SKM-1 (cell line): ENCODE results near the gene RNF213.

Experiments used
- DNase-seq: peaks from one replicate; lab custom pipeline; 2025; ENCODE audit not compliant: unreplicated experiment; lab: John Stamatoyannopoulos, UW

The RNF213 gene

GRCh38 chr17:80347536-80347935 is 86.9 kb downstream of the RNF213 start:
- no peak for DNase-seq

- DNase-seq: no peak
Observed at GRCh38 chr17:80347948-80348351, 87.3 kb downstream of the RNF213 start.

- DNase-seq: no peak
Observed at GRCh38 chr17:80348551-80349150, 88.0 kb downstream of the RNF213 start.

- no peak for DNase-seq
Observed at GRCh38 chr17:80349151-80349651, 88.5 kb downstream of the RNF213 start.

- no peak for DNase-seq
Observed at GRCh38 chr17:80349751-80350150, 89.1 kb downstream of the RNF213 start.

GRCh38 chr17:80352216-80352895 is 91.7 kb downstream of the RNF213 start:
- no peak for DNase-seq

- no peak for DNase-seq
Observed at GRCh38 chr17:80352991-80353665, 92.5 kb downstream of the RNF213 start.

- no peak for DNase-seq
Observed at GRCh38 chr17:80353718-80354275, 93.1 kb downstream of the RNF213 start.

GRCh38 chr17:80354336-80354735 is 93.7 kb downstream of the RNF213 start:
- DNase-seq: no peak

- no peak for DNase-seq
Observed at GRCh38 chr17:80356231-80356856, 95.7 kb downstream of the RNF213 start.

- no peak for DNase-seq
Observed at GRCh38 chr17:80358131-80358530, 97.5 kb downstream of the RNF213 start.

- no peak for DNase-seq
Observed at GRCh38 chr17:80358861-80359260, 98.2 kb downstream of the RNF213 start.

- no peak for DNase-seq
Observed at GRCh38 chr17:80359422-80360110, 98.9 kb downstream of the RNF213 start.

GRCh38 chr17:80360396-80360795 is 99.7 kb downstream of the RNF213 start:
- DNase-seq: no peak

- no peak for DNase-seq
Observed at GRCh38 chr17:80361495-80362220, 101.0 kb downstream of the RNF213 start.

GRCh38 chr17:80362428-80363119 is 101.9 kb downstream of the RNF213 start:
- DNase-seq: no peak

GRCh38 chr17:80363120-80363515 is 102.5 kb downstream of the RNF213 start:
- no peak for DNase-seq

GRCh38 chr17:80363518-80364090 is 103.0 kb downstream of the RNF213 start:
- no peak for DNase-seq

GRCh38 chr17:80364091-80364691 is 103.5 kb downstream of the RNF213 start:
- DNase-seq: no peak
